ENCODE data around the gene MINDY4. TPM values are rescaled to one million over a fixed set of nuclear protein-coding genes. Genes with fewer than 3 reads are reported as not detected.

Gene MINDY4
- total RNA-seq, 2 experiments from 2014 or later = 0.36 to 0.60 TPM

- ATAC-seq (ENCODE audit: poor library complexity) = no peak
- ChIA-PET CTCF (no interaction called here), POLR2A (no interaction called here)
- intact Hi-C loops (cut with DNase I, micrococcal nuclease) = no loop called here
- Histone ChIP-seq H3K9me3 (ENCODE audit: control insufficient read depth in 1 of 2, insufficient read depth in 1 of 2, low read length in 2 of 2) (no peaks in the 10 kb centered on the region), H3K4me1 (ENCODE audit: insufficient read depth, low read length) (no peaks in the 10 kb centered on the region), H3K27ac (ENCODE audit: low read depth in 1 of 2, low read length in 2 of 2) (no peak overlapping the region), H3K36me3 (ENCODE audit: insufficient read depth, low read length) (no peaks in the 10 kb centered on the region), H3K4me3 (ENCODE audit: low read length) (no peak overlapping the region), H3K27me3 (ENCODE audit: control insufficient read depth in 1 of 2, insufficient read depth in 2 of 2, low read length in 2 of 2) (no peaks in the 10 kb centered on the region)
- no peak for DNase-seq
- Mint-ChIP-seq H3K27me3 (no peaks in the 10 kb centered on the region), H3K27ac (no peak overlapping the region), H3K4me1 (ENCODE audit: low read depth) (no peaks in the 10 kb centered on the region), H3K9me3 (no peaks in the 10 kb centered on the region), H3K36me3 (ENCODE audit: low read depth) (no peaks in the 10 kb centered on the region), H3K4me3 (no peak overlapping the region)
- no peak for TF ChIP-seq CTCF (IDR thresholded peaks at IDR 0.05)
Measured at GRCh38 chr7:30912731-30912985, 141.4 kb downstream of the MINDY4 start.

GRCh38 chr7:30912986-30913811, 142.0 kb downstream of the MINDY4 start:
- POLR2A ChIA-PET = no interaction called here
- intact Hi-C loops (cut with DNase I, micrococcal nuclease) = no loop called here
- H3K4me1 Mint-ChIP-seq (ENCODE audit: low read depth) = no peaks in the 10 kb centered on the region
- CTCF ChIA-PET = no interaction called here
- ATAC-seq (ENCODE audit: poor library complexity) = no peak
- no peak for DNase-seq
- H3K9me3 Mint-ChIP-seq = no peaks in the 10 kb centered on the region
- no peak overlapping the region for H3K4me3 Mint-ChIP-seq
- Histone ChIP-seq H3K9me3 (ENCODE audit: control insufficient read depth in 1 of 2, insufficient read depth in 1 of 2, low read length in 2 of 2) (no peaks in the 10 kb centered on the region), H3K27me3 (ENCODE audit: control insufficient read depth in 1 of 2, insufficient read depth in 2 of 2, low read length in 2 of 2) (no peaks in the 10 kb centered on the region), H3K4me3 (ENCODE audit: low read length) (no peak overlapping the region), H3K36me3 (ENCODE audit: insufficient read depth, low read length) (no peaks in the 10 kb centered on the region), H3K27ac (ENCODE audit: low read depth in 1 of 2, low read length in 2 of 2) (no peak overlapping the region), H3K4me1 (ENCODE audit: insufficient read depth, low read length) (no peaks in the 10 kb centered on the region)
- H3K27me3 Mint-ChIP-seq = no peaks in the 10 kb centered on the region
- H3K27ac Mint-ChIP-seq = no peak overlapping the region
- TF ChIP-seq CTCF (IDR thresholded peaks at IDR 0.05) = no peak
- no peaks in the 10 kb centered on the region for H3K36me3 Mint-ChIP-seq (ENCODE audit: low read depth)

- no peaks in the 10 kb centered on the region for H3K36me3 Mint-ChIP-seq (ENCODE audit: low read depth)
- intact Hi-C loops (cut with DNase I, micrococcal nuclease) = no loop called here
- H3K9me3 ChIP-seq (ENCODE audit: control insufficient read depth in 1 of 2, insufficient read depth in 1 of 2, low read length in 2 of 2) = no peaks in the 10 kb centered on the region
- TF ChIP-seq CTCF (IDR thresholded peaks at IDR 0.05) = no peak
- H3K27me3 ChIP-seq (ENCODE audit: control insufficient read depth in 1 of 2, insufficient read depth in 2 of 2, low read length in 2 of 2) = no peaks in the 10 kb centered on the region
- no peak overlapping the region for H3K4me3 ChIP-seq (ENCODE audit: low read length)
- no peak for ATAC-seq (ENCODE audit: poor library complexity)
- no peaks in the 10 kb centered on the region for H3K27me3 Mint-ChIP-seq
- H3K27ac ChIP-seq (ENCODE audit: low read depth in 1 of 2, low read length in 2 of 2) = no peak overlapping the region
- DNase-seq = no peak
- ChIA-PET POLR2A (no interaction called here), CTCF (no interaction called here)
- H3K9me3 Mint-ChIP-seq = no peaks in the 10 kb centered on the region
- H3K4me3 Mint-ChIP-seq = no peak overlapping the region
- H3K27ac Mint-ChIP-seq = no peak overlapping the region
- no peaks in the 10 kb centered on the region for H3K4me1 ChIP-seq (ENCODE audit: insufficient read depth, low read length)
- H3K36me3 ChIP-seq (ENCODE audit: insufficient read depth, low read length) = no peaks in the 10 kb centered on the region
- no peaks in the 10 kb centered on the region for H3K4me1 Mint-ChIP-seq (ENCODE audit: low read depth)
Measured at GRCh38 chr7:30913821-30914515, 142.8 kb downstream of the MINDY4 start.

Measured in CD4-positive, alpha-beta T cell (primary cell).